Activated CD8-positive, alpha-beta T cell treated with anti-CD3 and anti-CD28 coated beads for 36 hours (primary cell): ENCODE data around the gene XCL2. TPM values are rescaled to one million over a fixed set of nuclear protein-coding genes. Genes with fewer than 3 reads are reported as not detected.

Experiments used
- ATAC-seq: fragments of 200-7000 bp; cut with Tn5 transposase; one replicate; pipeline ENCODE4 v1.10.0; 2021; ENCODE audit warnings: mild to moderate bottlenecking, moderate library complexity
- CTCF ChIA-PET: fragments of 350-600 bp; sonication (Branson Sonifier 250); formaldehyde crosslinking; loops from one replicate; lab custom pipeline; 2021; ENCODE audit warnings: antibody characterized with exemption; lab: Charles Lee
- POLR2A ChIA-PET: fragments of 350-600 bp; sonication (Branson Sonifier 250); formaldehyde crosslinking; loops from one replicate; lab custom pipeline; 2021; ENCODE audit warnings: antibody characterized with exemption; lab: Charles Lee
- DNase-seq: peaks from one replicate; pipeline ENCODE4 v3.0.0-alpha.2; 2020
- H3K27ac Mint-ChIP-seq: one replicate; pipeline ENCODE4 v1.8.0; 2021; ENCODE audit warnings: mild to moderate bottlenecking, mixed read lengths
- H3K27me3 Mint-ChIP-seq: one replicate; pipeline ENCODE4 v1.8.0; 2021; ENCODE audit warnings: mixed read lengths
- H3K36me3 Mint-ChIP-seq: one replicate; pipeline ENCODE4 v1.8.0; 2021; ENCODE audit warnings: low read depth, mixed read lengths
- H3K4me1 Mint-ChIP-seq: one replicate; pipeline ENCODE4 v1.8.0; 2021; ENCODE audit warnings: low read depth, mixed read lengths
- H3K4me3 Mint-ChIP-seq: one replicate; pipeline ENCODE4 v1.8.0; 2021; ENCODE audit warnings: mild to moderate bottlenecking, moderate library complexity, mixed read lengths
- H3K9me3 Mint-ChIP-seq: one replicate; pipeline ENCODE4 v1.8.0; 2021; ENCODE audit warnings: mixed read lengths
- intact Hi-C: fragments of 100-400 bp; cut with micrococcal nuclease; formaldehyde crosslinking; loops from one replicate; pipeline ENCODE4 v1.10.0; 2022
- total RNA-seq, 2 experiments: library from RNA; stranded (reverse); gene quantifications; one replicate each; pipeline ENCODE4 v1.2.3, GENCODE V29; 2021
- TF ChIP-seq, protein P1 (sequence below): fragments of 200-600 bp; IDR thresholded peaks from one replicate; pipeline ENCODE4 v1.8.0; 2022; ENCODE audit warnings: antibody characterized with exemption, mild to moderate bottlenecking

The XCL2 gene
- total RNA-seq, 2 experiments from 2014 or later, result 188 to 191 TPM

DNA sequence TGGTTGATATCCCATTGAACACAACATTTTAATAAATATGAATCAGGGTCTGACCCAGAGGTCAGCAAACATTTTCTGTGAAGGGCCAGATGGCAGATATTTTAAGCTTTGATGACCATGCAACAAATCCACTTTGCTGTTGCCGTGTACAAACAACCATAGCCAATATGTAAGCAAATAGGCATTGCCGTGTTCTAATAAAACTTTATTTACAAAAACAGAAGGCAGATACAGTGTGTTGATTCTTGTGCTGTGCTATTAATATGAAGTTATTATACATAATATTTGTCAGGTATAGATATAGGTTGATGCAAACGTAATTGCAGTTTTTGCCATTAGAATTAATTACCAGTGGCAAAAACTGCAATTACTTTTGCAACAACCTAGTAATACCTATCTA, 23.8 kb upstream of the XCL2 start:
- ATAC-seq (no peak), DNase-seq (no peak)
- H3K27me3 Mint-ChIP-seq, result no peaks in the 10 kb centered on the region
- intact Hi-C loops, result no loop called here
- H3K9me3 Mint-ChIP-seq, result peaks cover 4% of the 10 kb centered on the region
- H3K36me3 Mint-ChIP-seq, result no peaks in the 10 kb centered on the region
- H3K27ac Mint-ChIP-seq, result no peak overlapping the region
- ChIA-PET CTCF (interaction anchor here (3.5 kb wide), 1 partner anchor 14 kb away, joined by 12 read pairs; no protein-coding TSS in a partner anchor), POLR2A (interaction anchor here (0.7 kb wide), 1 partner anchor 99 kb away, joined by 3 read pairs; no protein-coding TSS in a partner anchor)
- no peak overlapping the region for H3K4me3 Mint-ChIP-seq
- TF ChIP-seq, protein P1, sequence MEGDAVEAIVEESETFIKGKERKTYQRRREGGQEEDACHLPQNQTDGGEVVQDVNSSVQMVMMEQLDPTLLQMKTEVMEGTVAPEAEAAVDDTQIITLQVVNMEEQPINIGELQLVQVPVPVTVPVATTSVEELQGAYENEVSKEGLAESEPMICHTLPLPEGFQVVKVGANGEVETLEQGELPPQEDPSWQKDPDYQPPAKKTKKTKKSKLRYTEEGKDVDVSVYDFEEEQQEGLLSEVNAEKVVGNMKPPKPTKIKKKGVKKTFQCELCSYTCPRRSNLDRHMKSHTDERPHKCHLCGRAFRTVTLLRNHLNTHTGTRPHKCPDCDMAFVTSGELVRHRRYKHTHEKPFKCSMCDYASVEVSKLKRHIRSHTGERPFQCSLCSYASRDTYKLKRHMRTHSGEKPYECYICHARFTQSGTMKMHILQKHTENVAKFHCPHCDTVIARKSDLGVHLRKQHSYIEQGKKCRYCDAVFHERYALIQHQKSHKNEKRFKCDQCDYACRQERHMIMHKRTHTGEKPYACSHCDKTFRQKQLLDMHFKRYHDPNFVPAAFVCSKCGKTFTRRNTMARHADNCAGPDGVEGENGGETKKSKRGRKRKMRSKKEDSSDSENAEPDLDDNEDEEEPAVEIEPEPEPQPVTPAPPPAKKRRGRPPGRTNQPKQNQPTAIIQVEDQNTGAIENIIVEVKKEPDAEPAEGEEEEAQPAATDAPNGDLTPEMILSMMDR, result no peak
- peaks cover 16% of the 10 kb centered on the region for H3K4me1 Mint-ChIP-seq

DNA sequence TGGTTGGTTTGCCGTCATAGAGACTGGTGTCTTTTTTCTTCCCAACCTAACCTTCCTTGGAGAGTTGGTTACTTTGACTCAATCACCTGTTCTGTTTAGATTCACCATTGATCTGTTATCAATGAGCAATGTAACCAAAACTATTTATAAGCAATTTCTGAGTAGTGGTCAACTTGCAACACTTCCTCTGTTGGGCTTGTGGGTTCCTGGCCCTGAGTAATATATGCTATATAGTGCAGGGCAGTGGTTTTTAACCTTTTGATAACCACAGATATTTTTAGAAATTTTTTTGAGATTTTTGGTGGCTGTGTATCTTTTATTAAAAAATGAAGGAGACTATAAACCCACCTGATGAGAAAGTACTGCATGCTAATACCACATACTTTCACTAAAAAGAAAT, 23.2 kb upstream of the XCL2 start:
- no peaks in the 10 kb centered on the region for H3K36me3 Mint-ChIP-seq
- H3K27me3 Mint-ChIP-seq, result no peaks in the 10 kb centered on the region
- no peak for DNase-seq
- ChIA-PET POLR2A (interaction anchor here (0.7 kb wide), 1 partner anchor 98 kb away, joined by 3 read pairs; no protein-coding TSS in a partner anchor), CTCF (interaction anchor here (1.1 to 3.5 kb wide), 3 partner anchors 13 to 114 kb away, joined by 3 to 12 read pairs (median 3); no protein-coding TSS in a partner anchor)
- peaks cover 4% of the 10 kb centered on the region for H3K9me3 Mint-ChIP-seq
- ATAC-seq, result no peak
- TF ChIP-seq, protein P1, result no peak
- H3K4me1 Mint-ChIP-seq, result peaks cover 12% of the 10 kb centered on the region
- H3K4me3 Mint-ChIP-seq, result no peak overlapping the region
- intact Hi-C loops, result no loop called here
- no peak overlapping the region for H3K27ac Mint-ChIP-seq

DNA sequence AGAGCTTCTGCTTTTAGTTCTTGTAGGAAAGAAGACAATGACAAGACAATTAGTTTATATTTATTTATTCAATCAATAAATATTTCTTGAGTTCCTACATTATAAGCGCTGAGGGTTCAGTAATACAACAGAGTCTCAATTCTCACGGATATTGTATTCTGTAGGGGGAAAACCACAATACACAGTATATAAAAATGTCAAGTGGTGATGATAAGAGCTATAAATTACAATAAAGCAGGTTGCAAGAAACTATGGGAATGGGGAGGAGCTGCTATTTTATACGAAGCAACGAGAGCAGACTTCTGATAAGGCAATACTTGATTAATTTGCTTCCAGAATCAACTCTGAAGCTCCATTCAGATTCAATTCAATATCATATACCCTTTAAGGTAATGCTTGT, 22.0 kb upstream of the XCL2 start:
- peaks cover 6% of the 10 kb centered on the region for H3K9me3 Mint-ChIP-seq
- CTCF ChIA-PET, result interaction anchor here (0.9 to 3.5 kb wide), 4 partner anchors 12 to 126 kb away, joined by 3 to 12 read pairs (median 4); no protein-coding TSS in a partner anchor
- H3K4me3 Mint-ChIP-seq, result no peak overlapping the region

DNA sequence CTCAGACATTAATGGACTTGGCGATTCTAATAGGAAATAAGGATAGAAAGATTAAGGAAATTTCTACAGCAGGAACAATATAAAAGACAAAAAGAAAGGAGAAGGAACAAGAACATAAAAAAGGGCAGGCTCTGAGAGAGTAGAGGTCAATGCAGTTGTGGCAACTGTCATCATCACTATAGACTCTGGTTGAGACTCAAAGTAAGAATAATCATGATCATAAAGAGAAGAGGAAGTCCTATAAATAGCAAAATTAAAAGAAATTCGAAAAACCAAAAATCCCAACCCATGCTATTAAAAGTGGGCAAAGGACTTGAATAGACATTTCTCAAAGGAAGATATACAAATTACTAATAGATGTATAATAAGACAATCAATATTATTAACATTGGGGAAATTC, 18.2 kb upstream of the XCL2 start:
- TF ChIP-seq, protein P1, result no peak
- Mint-ChIP-seq H3K4me3 (no peak overlapping the region), H3K27me3 (no peaks in the 10 kb centered on the region), H3K4me1 (peaks cover 25% of the 10 kb centered on the region), H3K27ac (no peak overlapping the region), H3K36me3 (no peaks in the 10 kb centered on the region), H3K9me3 (peaks cover 6% of the 10 kb centered on the region)
- POLR2A ChIA-PET, result no interaction called here
- CTCF ChIA-PET, result no interaction called here
- DNase-seq (no peak), ATAC-seq (no peak)
- intact Hi-C loops, result no loop called here

More for the DNA sequence above, 22.0 kb upstream of the XCL2 start:
- no peak overlapping the region for H3K27ac Mint-ChIP-seq
- peaks cover 14% of the 10 kb centered on the region for H3K4me1 Mint-ChIP-seq
- DNase-seq (no peak), ATAC-seq (no peak)
- no peaks in the 10 kb centered on the region for H3K27me3 Mint-ChIP-seq
- TF ChIP-seq, protein P1, result no peak
- intact Hi-C loops, result no loop called here
- POLR2A ChIA-PET, result no interaction called here
- H3K36me3 Mint-ChIP-seq, result no peaks in the 10 kb centered on the region

DNA sequence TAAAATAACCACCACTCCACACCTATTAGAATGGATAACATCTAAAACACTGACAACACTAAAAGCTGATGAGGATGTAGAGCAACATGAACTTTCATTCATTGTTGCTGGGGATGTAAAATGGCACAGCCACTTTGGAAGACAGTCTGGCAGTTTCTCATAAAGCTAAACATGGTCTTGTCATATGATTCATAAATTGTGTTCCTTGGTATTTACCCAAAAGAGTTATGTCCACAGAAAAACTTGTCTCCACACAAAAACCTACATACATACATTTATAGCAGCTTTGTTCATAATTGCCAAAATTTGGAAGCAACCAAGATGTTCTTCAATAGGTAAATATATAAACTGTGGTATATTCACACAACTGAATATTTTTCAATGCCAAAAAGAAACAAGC, 16.6 kb upstream of the XCL2 start:
- Mint-ChIP-seq H3K36me3 (no peaks in the 10 kb centered on the region), H3K27me3 (no peaks in the 10 kb centered on the region), H3K4me1 (peaks cover 38% of the 10 kb centered on the region), H3K9me3 (peaks cover 6% of the 10 kb centered on the region), H3K4me3 (no peak overlapping the region), H3K27ac (no peak overlapping the region)
- ATAC-seq (no peak), DNase-seq (no peak)
- TF ChIP-seq, protein P1, result no peak
- POLR2A ChIA-PET, result no interaction called here
- intact Hi-C loops, result no loop called here
- CTCF ChIA-PET, result interaction anchor here (1.2 to 1.5 kb wide), 2 partner anchors 121 to 218 kb away, joined by 4 read pairs; no protein-coding TSS in a partner anchor
